Astrocyte (in vitro differentiated cells and primary cell): ENCODE data around the gene EIF2AK2.

Experiments
- EZH2 ChIP-seq: IDR thresholded peaks from 2 replicates; pipeline ENCODE4 v1.6.1; 2012; ENCODE audit warnings: mild to moderate bottlenecking, low read length, inconsistent platforms; ENCODE audit not compliant: insufficient read depth
- TF ChIP-seq, protein P1 (sequence below): IDR thresholded peaks from 2 replicates; pipeline ENCODE4 v1.5.1; 2011; ENCODE audit warnings: low read depth, mild to moderate bottlenecking, inconsistent platforms, low read length, moderate library complexity; ENCODE audit not compliant: insufficient read depth

DNA sequence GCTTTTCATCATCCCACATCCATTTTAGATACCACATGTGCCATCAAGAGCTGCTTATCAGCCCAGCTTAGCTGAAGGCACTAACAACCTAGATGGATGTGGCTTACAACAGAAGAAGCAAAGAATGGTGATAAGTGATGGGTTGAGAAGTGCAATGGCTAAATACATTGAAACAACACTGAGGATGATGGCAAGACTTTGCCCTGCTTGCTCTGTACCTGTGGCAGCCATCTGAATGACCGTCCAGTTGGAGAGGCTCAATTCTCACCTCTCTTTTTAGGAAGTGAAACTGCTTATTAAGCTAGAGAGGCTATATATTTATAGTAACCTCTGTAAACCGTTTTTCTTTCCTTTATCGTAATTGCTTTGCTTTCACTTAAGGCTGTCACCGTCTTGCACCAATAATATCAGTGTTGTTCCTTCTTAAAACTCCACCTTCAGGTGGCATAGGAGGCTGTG is 66.7 kb downstream of the EIF2AK2 start:
- TF ChIP-seq, protein P1, sequence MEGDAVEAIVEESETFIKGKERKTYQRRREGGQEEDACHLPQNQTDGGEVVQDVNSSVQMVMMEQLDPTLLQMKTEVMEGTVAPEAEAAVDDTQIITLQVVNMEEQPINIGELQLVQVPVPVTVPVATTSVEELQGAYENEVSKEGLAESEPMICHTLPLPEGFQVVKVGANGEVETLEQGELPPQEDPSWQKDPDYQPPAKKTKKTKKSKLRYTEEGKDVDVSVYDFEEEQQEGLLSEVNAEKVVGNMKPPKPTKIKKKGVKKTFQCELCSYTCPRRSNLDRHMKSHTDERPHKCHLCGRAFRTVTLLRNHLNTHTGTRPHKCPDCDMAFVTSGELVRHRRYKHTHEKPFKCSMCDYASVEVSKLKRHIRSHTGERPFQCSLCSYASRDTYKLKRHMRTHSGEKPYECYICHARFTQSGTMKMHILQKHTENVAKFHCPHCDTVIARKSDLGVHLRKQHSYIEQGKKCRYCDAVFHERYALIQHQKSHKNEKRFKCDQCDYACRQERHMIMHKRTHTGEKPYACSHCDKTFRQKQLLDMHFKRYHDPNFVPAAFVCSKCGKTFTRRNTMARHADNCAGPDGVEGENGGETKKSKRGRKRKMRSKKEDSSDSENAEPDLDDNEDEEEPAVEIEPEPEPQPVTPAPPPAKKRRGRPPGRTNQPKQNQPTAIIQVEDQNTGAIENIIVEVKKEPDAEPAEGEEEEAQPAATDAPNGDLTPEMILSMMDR, result no peak
- no peak for TF ChIP-seq EZH2
